ENCODE data around the gene SHISAL2B.

DNA sequence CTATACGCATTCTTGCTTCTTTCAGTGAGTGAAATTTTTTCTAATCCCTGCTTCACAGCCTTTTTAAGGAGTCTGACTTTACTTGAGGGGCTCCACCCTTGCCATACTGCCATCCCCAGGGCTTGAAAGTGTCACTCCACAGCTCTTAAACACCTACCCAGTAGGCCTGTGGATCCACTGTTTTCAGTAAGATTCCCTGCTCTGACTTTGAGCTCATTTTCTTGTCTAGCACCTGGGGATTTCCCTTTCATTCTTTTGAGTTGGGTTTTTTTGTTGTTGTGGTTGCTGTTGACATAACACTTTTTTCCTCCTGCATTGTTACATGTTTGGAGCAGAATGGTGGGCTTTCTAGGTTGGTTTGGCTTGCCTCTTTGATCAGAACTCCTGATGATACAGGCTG is 54.6 kb downstream of the SHISAL2B start:
- TF ChIP-seq, protein P1, sequence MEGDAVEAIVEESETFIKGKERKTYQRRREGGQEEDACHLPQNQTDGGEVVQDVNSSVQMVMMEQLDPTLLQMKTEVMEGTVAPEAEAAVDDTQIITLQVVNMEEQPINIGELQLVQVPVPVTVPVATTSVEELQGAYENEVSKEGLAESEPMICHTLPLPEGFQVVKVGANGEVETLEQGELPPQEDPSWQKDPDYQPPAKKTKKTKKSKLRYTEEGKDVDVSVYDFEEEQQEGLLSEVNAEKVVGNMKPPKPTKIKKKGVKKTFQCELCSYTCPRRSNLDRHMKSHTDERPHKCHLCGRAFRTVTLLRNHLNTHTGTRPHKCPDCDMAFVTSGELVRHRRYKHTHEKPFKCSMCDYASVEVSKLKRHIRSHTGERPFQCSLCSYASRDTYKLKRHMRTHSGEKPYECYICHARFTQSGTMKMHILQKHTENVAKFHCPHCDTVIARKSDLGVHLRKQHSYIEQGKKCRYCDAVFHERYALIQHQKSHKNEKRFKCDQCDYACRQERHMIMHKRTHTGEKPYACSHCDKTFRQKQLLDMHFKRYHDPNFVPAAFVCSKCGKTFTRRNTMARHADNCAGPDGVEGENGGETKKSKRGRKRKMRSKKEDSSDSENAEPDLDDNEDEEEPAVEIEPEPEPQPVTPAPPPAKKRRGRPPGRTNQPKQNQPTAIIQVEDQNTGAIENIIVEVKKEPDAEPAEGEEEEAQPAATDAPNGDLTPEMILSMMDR (IDR thresholded peaks at IDR 0.05) = no peak
- TF ChIP-seq POLR2A (IDR thresholded peaks at IDR 0.05; ENCODE audit: low read depth) = no peak
- no peak for TF ChIP-seq EP300 (IDR thresholded peaks at IDR 0.05)
- no peak for TF ChIP-seq POLR2AphosphoS5 (IDR thresholded peaks at IDR 0.05)
